HG02938 (cell line): ENCODE measurements around the gene XRN1.
A peak's percentile ranks its signal among the peaks of the same experiment; 100 is the strongest.
"Not testable (repeated sequence)": the region's sequence is repeated elsewhere in the genome, so short reads cannot be mapped to it uniquely, and the experiment has no call there.

ENCODE experiments used
- ATAC-seq: cut with Tn5 transposase; IDR thresholded peaks from one replicate; pipeline ENCODE4 v1.9.1; 2021; ENCODE audit warnings: mild to moderate bottlenecking, moderate library complexity; ENCODE audit not compliant: unreplicated experiment

Gene XRN1

GRCh38 chr3:142337994-142338393 is 109.8 kb downstream of the XRN1 start:
- no peak for ATAC-seq

DNA sequence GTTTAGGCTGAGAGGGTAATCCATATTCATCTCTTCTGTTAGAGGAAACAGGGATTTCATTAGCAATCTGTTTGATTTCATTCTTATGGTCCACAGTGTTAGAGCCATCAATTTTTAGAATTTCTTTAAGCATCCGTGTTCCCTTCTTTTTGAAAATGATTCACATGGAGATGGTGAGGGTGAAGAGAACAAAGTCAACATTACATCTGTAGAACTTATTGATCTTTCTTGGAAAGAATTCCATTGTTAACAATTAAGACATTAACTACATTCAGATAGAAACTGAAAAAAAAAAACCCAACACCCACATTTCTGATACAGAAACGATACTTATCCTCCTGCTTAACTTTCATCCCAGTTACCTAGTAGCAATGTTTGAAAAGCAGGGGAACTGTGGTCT is 115.4 kb downstream of the XRN1 start:
- ATAC-seq = no peak

- ATAC-seq = not testable (repeated sequence)
These were observed 123.4 kb downstream of the XRN1 start for GRCh38 chr3:142324275-142324953.

GRCh38 chr3:142319912-142320311 is 127.9 kb downstream of the XRN1 start:
- ATAC-seq = no peak

DNA sequence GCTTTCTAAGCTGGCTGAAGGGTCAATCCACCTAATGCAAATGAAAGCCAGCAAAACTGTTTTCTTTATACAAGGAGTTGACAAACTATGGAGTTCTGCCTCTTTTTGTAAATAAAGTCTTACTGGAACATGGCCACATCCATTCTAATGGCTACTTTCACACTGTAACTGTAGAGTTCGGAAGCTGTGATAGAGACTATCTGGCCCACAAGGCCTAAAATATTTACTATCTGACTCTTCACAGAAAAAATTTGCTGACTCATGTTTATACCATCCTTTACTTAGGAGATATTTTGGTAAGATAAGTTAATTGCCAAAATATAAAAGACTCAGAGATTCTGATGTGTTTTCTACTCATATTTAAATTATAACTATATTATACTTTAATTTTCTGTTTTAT is 128.7 kb downstream of the XRN1 start:
- no peak for ATAC-seq

GRCh38 chr3:142318331-142318730 is 129.5 kb downstream of the XRN1 start:
- ATAC-seq = no peak

GRCh38 chr3:142315978-142316388 is 131.9 kb downstream of the XRN1 start:
- ATAC-seq = not testable (repeated sequence)

DNA sequence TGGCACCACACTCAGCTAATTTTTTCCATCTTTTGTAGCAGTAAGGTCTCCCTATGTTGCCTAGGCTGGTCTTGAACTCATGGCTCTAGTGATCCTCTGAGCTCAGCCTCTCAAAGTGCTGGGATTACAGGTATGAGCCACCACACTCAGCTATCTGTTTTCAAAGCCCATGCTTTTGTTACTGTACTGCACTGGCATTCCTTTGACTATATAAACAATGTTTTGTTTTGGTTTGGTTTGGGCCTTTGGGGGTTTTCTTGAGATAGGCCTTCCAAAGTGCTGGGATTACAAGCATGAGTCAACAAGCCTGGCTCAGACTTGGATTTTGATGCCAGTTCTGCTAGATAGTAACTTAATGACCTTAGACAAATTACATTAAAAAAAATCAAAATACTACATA is 132.8 kb downstream of the XRN1 start:
- no peak for ATAC-seq

- no peak for ATAC-seq
These were observed 137.4 kb downstream of the XRN1 start for GRCh38 chr3:142310439-142310838.

DNA sequence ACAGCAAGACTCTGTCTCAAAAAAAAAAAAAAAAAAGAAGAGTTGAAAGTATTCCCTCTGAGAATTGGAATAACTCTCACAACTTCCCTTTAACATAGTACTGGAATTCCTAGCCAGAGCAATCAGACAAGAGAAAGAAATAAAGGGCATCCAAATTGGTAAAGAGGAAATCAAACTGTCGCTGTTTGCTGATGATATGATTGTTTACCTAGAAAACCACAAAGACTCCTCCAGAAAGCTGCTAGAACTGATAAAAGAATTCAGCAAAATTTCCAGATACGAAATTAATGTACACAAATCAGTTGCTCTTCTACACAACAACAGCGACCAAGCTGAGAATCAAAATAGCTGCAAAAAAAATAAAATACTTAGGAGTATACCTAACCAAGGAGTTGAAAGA is 145.0 kb downstream of the XRN1 start:
- ATAC-seq = not testable (repeated sequence)

DNA sequence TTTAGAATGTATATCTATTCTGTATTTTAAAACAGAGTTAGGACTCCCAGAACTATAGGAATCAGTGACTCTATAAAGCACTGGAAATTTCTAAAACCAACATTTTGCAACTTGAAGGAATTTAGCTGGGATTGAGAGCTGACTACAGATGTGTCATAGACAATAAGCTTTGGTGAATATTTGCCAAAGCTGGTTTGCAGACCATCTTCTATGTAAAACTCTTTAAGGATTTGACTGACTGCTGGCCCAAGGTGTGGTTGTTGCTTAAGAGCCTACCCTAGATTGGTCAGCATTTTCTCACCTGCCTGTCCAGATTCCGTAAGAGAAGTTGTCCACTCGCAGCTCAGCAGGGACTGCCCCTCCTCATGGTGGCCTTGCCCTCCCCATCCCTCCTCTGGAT is 149.2 kb downstream of the XRN1 start:
- no peak for ATAC-seq

- ATAC-seq = peak; percentile 61
These were observed 151.3 kb downstream of the XRN1 start for GRCh38 chr3:142296507-142296906.

- no peak for ATAC-seq
These were observed 159.8 kb downstream of the XRN1 start for GRCh38 chr3:142287866-142288638.

DNA sequence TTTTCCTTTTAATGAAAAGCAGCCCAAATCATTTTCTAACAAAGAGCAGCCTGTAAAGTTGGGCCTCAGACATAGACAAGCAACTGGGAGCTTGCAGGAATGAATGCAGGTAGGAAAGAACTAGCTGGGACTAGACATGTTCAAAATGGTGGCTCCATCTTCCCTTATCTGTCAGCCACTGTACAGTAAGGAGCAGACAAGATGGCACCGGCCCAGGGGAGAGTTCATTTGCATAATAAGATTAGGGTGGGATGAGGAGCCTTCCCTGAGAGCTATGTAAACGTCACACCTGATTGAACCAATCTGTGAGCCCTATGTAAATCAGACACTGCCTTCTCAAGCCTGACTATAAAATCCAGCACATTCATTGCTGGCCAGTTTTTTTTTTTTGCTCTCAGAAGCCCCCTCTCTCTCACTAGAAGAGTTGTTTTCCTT is 162.7 kb downstream of the XRN1 start:
- no peak for ATAC-seq

GRCh38 chr3:142282503-142282902 is 165.3 kb downstream of the XRN1 start:
- ATAC-seq = no peak

DNA sequence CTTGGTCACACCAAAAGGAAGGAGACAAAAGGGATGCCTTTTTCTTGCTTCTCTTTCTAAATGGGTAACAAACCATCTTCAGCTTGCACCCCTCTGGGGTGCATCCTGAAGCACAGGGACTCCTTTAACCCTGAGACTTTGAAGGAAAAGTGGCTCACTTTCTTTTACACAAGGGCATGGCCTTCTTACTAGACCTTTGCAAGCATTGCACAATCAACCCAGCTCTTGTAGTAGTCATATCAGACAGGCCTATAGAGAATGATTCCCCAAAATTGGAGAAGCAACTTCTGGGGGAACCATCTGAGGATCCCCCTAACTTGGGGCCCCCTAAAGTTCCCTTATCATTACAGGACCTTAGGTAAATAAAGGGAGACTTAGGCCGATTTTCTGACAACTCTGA is 166.4 kb downstream of the XRN1 start:
- no peak for ATAC-seq

DNA sequence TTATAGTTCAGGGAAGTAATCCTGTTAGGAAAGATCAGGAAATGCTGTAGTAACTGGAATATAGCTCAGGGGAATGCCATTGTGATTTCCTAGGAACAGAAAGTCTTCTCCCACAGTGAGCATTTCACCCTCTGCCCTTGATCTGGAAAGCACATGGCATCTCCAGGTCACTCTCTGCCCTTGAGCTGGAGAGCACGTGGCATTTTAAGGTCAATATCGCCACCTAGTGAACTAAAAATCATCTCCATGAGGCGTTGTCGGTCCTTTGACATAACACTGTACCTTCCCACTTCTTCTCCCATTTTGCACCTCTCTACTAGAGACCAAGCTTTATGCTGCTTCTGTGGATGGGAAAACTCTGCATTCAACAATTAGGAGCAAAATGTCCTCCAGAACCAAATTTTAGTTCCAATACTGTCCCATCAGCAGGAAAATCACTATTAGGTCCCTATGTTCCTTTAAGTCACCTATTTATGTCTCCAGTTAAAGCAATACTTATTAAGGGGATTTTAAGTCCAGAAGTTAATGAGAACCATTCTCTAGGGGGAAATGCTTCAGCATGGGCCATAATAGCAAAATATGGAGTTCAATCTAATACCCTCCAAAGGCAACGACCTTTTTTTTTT is 167.8 kb downstream of the XRN1 start:
- no peak for ATAC-seq

DNA sequence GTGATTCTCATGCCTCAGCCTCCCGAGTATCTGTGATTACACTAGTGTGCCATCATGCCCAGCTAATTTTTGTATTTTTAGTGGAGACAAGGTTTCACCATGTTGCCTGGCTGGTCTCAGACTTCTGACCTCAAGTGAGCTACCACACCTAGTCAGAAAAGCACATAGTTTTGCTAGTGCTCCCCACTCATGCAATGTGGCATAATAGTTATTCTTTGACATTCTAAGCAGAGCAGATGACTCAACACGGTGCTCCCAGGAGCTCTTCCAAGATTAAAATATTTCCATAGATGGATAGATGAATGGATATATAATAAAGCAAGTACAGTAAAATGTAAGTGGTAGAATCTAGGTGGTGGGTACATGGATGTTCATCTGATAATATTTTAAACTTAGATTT is 169.4 kb downstream of the XRN1 start:
- no peak for ATAC-seq

GRCh38 chr3:142276781-142277180 is 171.1 kb downstream of the XRN1 start:
- ATAC-seq = no peak

- no peak for ATAC-seq
These were observed 172.0 kb downstream of the XRN1 start for GRCh38 chr3:142275856-142276255.

GRCh38 chr3:142274908-142275307 is 172.9 kb downstream of the XRN1 start:
- no peak for ATAC-seq

DNA sequence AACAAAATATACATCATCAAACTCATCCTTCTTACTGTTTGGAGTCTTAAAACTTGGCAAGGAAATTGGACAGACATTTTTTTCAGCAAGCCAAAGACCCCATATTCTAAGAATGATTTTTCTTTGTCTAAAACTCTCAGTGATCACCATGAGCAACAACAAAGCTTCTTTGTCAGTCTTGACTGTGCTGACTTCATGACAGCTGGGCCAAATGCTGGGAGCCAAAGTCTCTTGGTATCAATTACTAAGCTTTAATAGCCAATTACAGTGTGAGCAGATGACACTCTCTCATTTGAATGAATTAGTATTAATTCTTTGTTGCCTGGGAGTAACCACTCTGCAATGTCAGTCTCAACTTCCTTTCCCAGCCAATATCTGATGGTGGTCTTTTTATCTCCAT is 174.3 kb downstream of the XRN1 start:
- ATAC-seq = no peak
